PC-9 (cell line): Measurements from ENCODE around the gene HINT1.

Experiments
- CTCF ChIP-seq: fragments of 200-600 bp; sonication (generic); conservative IDR thresholded peaks from 2 replicates; pipeline ENCODE4 v1.6.1; 2017; ENCODE audit warnings: mixed run types, antibody characterized with exemption, mild to moderate bottlenecking, moderate library complexity
- EZH2 ChIP-seq: fragments of 200-600 bp; sonication (generic); IDR thresholded peaks from 2 replicates; pipeline ENCODE4 v1.8.0; 2017; ENCODE audit warnings: antibody characterized with exemption, low read depth

- no peak for TF ChIP-seq CTCF
- no peak for TF ChIP-seq EZH2
These were observed 15.4 kb upstream of the HINT1 start for GRCh38 chr5:131180407-131180806.
